Lower leg skin (tissue), 4 donors: ENCODE measurements around the gene APRT. TPM values are rescaled to one million over a fixed set of nuclear protein-coding genes. Genes with fewer than 3 reads are reported as not detected.
A peak's percentile ranks its signal among the peaks of the same experiment; 100 is the strongest.

Experiments
- DNase-seq, 2 donors: peaks; one replicate each; pipeline ENCODE4 v3.0.0-alpha.2; 2019; ENCODE audit warnings: low spot score in 2 of 2
- H3K4me3 ChIP-seq: fragments of 200-600 bp; sonication (generic); 2 replicates; pipeline ENCODE4 v1.5.1; 2017; ENCODE audit warnings: mild to moderate bottlenecking, low read depth; ENCODE audit not compliant: poor library complexity, severe bottlenecking
- POLR2A ChIP-seq, 2 donors: fragments of 450-650 bp; IDR thresholded peaks; one replicate each; pipeline ENCODE4 v1.6.1; 2016 to 2017; ENCODE audit warnings: antibody characterized with exemption in 2 of 2, mild to moderate bottlenecking in 1 of 2, moderate library complexity in 1 of 2
- WGBS, 2 donors: methylation state at CpG; one replicate each; pipeline ENCODE4 v1.1.5; 2018; 5-methylcytosine and 5-hydroxymethylcytosine counted together
- intact Hi-C: fragments of 100-400 bp; cut with DNase I; formaldehyde crosslinking; loops from one replicate; pipeline ENCODE4 v1.15.0; 2023; ENCODE audit warnings: low total_unique reads
- total RNA-seq, 4 donors: library from RNA; depleted of rRNA; stranded (reverse); fragments of >200 nt; gene quantifications; one replicate each; pipeline ENCODE4 v1.1.0, GENCODE V29; 2016
- TF ChIP-seq, protein P1 (sequence below), 3 donors: fragments of 450-650 bp; IDR thresholded peaks; one replicate each; pipeline ENCODE4 v1.5.1; 2016; ENCODE audit warnings: antibody characterized with exemption in 3 of 3, mild to moderate bottlenecking in 3 of 3, moderate library complexity in 2 of 3

The APRT gene
- total RNA-seq, 4 donors from 2014 or later = 276 to 310 (median 291) TPM

DNA sequence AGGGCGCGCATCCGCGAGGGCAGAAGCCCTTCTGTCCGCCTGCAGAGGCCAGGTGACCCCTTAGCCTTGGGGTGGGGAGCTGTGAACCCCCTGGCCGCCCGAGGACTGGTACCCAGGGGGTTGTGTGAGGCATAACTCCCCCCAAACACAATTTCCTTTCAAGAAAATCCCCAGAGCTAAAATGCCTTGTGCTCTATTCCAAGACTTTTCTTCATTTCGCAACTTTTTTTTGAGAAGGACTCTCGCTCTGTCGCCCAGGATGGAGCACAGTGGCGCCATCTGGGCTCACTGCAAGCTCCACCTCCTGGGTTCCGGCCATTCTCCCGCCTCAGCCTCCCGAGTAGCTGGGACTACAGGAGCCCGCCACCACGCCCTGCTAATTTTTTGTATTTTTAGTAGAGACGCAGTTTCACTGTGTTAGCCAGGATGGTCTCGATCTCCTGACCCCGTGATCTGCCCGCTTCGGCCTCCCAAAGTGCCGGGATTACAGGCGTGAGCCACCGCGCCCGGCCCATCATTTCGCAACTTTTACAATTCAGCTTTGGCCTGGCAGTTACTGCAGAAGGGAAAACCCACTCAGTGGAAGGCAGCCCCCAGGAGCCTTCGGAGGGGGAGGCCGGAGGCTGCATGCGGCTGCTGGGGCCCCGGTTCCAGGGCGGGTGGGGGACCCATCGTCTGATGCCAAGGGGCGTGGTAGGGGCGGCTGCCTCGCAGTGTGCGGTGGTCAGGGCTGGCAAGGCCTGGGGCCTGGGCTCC lies 963 bp upstream of the APRT start:
- WGBS, 2 donors = 30 to 39% methylated on average over 37 of the region's 37 CpGs
- intact Hi-C loops = loop anchor here (10.0 kb wide), 1 partner anchor 352 kb away; no protein-coding TSS in a partner anchor
- peak in 1 of 2 donors; percentile 58 for DNase-seq
- peak overlapping the region; percentile 47 for H3K4me3 ChIP-seq
- TF ChIP-seq, protein P1, sequence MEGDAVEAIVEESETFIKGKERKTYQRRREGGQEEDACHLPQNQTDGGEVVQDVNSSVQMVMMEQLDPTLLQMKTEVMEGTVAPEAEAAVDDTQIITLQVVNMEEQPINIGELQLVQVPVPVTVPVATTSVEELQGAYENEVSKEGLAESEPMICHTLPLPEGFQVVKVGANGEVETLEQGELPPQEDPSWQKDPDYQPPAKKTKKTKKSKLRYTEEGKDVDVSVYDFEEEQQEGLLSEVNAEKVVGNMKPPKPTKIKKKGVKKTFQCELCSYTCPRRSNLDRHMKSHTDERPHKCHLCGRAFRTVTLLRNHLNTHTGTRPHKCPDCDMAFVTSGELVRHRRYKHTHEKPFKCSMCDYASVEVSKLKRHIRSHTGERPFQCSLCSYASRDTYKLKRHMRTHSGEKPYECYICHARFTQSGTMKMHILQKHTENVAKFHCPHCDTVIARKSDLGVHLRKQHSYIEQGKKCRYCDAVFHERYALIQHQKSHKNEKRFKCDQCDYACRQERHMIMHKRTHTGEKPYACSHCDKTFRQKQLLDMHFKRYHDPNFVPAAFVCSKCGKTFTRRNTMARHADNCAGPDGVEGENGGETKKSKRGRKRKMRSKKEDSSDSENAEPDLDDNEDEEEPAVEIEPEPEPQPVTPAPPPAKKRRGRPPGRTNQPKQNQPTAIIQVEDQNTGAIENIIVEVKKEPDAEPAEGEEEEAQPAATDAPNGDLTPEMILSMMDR (IDR thresholded peaks at IDR 0.05) = no peak
- no peak for TF ChIP-seq POLR2A (IDR thresholded peaks at IDR 0.05)

DNA sequence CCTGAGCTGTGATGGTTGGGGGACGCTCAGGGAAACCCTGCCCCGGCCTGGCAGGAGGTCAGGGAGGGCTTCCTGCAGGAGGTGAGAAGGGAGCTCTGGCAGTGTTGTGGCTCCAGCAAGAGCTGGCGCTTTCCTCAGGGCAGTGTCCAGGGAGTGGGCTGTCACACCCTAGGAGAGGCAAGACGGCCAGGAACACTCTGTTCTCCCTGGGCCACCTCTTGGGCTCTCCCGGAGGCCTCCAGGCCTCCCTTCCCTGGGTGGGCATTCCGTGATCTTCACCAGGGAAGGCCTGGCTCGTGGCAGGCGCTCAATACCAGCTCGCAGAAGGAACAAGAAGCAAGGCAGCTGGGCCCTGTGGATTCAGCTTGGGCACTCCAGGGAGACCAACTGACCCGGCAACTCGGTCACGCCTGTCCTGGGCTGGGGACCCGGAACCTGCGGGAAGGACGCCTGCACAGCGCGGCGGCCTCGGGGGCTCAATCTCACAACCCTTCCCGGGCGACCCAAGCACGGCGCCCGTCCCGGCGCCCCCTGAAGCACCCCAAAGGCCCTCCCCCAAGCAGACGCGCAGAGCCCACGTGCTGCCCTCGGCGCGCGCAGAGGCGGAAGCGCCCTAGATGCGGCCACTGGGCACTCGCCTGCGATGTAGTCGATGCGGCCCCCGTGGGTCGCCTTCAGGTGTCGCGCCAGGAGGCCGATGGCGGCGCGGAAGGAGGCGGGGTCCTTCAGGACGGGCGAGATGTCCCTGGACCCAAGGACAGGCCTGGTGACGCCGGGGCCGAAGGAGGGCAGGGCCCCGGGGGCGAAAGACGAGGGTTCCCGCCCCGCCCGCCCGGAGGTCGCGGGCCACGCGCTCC lies 588 bp downstream of the APRT start:
- peak; percentile 71 to 94 for DNase-seq

DNA sequence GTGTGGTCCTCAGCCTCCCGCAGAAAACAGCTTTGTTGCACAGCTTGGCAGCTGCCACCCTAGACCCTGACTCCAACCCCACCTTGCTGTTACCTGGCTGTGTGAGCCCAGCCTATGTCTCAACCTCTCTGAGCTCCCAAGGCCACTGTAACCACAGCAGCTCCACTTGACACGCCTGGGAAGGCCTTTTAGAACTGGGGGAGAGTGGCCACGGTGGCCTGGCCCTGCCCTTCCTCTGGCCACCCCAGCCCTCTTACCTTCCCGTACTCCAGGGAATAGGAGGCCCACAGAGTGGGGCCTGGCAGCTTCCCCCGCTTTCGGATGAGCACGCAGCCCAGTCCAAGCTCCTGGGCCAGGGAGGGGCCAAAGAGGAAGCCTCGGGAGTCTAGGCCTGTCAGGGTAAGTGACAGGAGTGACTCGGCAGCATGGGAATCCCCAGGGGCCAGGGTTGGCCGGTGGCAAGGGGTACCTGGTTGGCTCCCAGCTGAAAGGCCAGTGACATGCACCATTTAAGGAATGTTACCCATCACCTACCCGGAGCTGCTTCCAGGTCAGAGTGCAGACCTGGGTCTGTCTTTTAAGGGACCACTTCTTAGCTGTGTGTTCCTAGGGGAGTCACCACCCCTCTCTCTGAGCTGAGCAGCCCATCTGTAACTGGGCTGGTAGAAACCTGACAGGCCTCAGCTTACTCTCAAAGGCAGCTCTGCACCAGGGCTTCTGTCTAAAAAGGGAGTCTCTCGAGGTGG lies 1.4 kb downstream of the APRT start:
- peak overlapping the region; percentile 64 for H3K4me3 ChIP-seq
- 23 to 29% methylated on average over 9 to 11 of the region's 12 CpGs for WGBS, 2 donors
- no peak for DNase-seq
- no peak for TF ChIP-seq POLR2A (IDR thresholded peaks at IDR 0.05)
- TF ChIP-seq, protein P1 (IDR thresholded peaks at IDR 0.05) = no peak
- intact Hi-C loops = loop anchor here (10.0 kb wide), 1 partner anchor 354 kb away; no protein-coding TSS in a partner anchor

More for the DNA sequence above, 588 bp downstream of the APRT start:
- intact Hi-C loops = loop anchor here (10.0 kb wide), 1 partner anchor 354 kb away; no protein-coding TSS in a partner anchor
- peak overlapping the region; percentile 64 for H3K4me3 ChIP-seq
- TF ChIP-seq, protein P1 (IDR thresholded peaks at IDR 0.05) = no peak
- peak in 1 of 2 donors; percentile 49 for TF ChIP-seq POLR2A (IDR thresholded peaks at IDR 0.05)
- WGBS, 2 donors = 1 to 2% methylated on average over 24 to 65 of the region's 65 CpGs

- intact Hi-C loops = loop anchor here (10.0 kb wide), 1 partner anchor 355 kb away; no protein-coding TSS in a partner anchor
- WGBS, 2 donors = 69 to 82% methylated on average over 5 to 10 of the region's 10 CpGs
- DNase-seq = no peak
- TF ChIP-seq POLR2A (IDR thresholded peaks at IDR 0.05) = no peak
- no peak overlapping the region for H3K4me3 ChIP-seq
Observed at GRCh38 chr16:88809676-88810165, 2.0 kb downstream of the APRT start.

- no peak for DNase-seq
- 78 to 82% methylated on average over 9 to 10 of the region's 10 CpGs for WGBS, 2 donors
- no peak overlapping the region for H3K4me3 ChIP-seq
- TF ChIP-seq, protein P1 (IDR thresholded peaks at IDR 0.05) = no peak
- TF ChIP-seq POLR2A (IDR thresholded peaks at IDR 0.05) = no peak
- intact Hi-C loops = no loop called here
Observed at GRCh38 chr16:88809068-88809675, 2.6 kb downstream of the APRT start.
